Urinary bladder (tissue), 4 donors: ENCODE data around the gene SEMA3C. TPM values are rescaled to one million over a fixed set of nuclear protein-coding genes. Genes with fewer than 3 reads are reported as not detected.

Experiments
- DNase-seq: peaks from one replicate; pipeline ENCODE4 v3.0.0-alpha.2; 2015; ENCODE audit errors: extremely low spot score
- H3K27ac ChIP-seq: one replicate; pipeline ENCODE4 v1.5.1; 2013; ENCODE audit warnings: low read depth, mild to moderate bottlenecking, moderate library complexity
- H3K36me3 ChIP-seq: one replicate; pipeline ENCODE4 v1.6.1; 2013; ENCODE audit warnings: mild to moderate bottlenecking, moderate library complexity; ENCODE audit not compliant: insufficient read depth
- H3K4me1 ChIP-seq: one replicate; pipeline ENCODE4 v1.6.1; 2013; ENCODE audit warnings: mild to moderate bottlenecking, moderate library complexity; ENCODE audit not compliant: insufficient read depth
- H3K4me3 ChIP-seq: one replicate; pipeline ENCODE4 v1.5.1; 2013; ENCODE audit warnings: low read depth, low read length
- WGBS: extraction: QIAGEN DNeasy Blood & Tissue Kit; methylation state at CpG from one replicate; pipeline ENCODE4 v1.1.7; 2013; 5-methylcytosine and 5-hydroxymethylcytosine counted together
- polyA plus RNA-seq: library from polyadenylated mRNA; stranded (reverse); fragments of 200-250 nt; gene quantifications from one replicate; pipeline ENCODE4 v1.2.3, GENCODE V29; 2013
- total RNA-seq: library from RNA; depleted of rRNA; stranded (reverse); fragments of >200 nt; gene quantifications from one replicate; pipeline ENCODE4 v1.2.3, GENCODE V29; 2014
- donor health status: healthy with polysubstance abuse.
- donor health status: healthy.

The SEMA3C gene
- total and polyA plus RNA-seq, 2 donors = 62.3 to 570 TPM

DNA sequence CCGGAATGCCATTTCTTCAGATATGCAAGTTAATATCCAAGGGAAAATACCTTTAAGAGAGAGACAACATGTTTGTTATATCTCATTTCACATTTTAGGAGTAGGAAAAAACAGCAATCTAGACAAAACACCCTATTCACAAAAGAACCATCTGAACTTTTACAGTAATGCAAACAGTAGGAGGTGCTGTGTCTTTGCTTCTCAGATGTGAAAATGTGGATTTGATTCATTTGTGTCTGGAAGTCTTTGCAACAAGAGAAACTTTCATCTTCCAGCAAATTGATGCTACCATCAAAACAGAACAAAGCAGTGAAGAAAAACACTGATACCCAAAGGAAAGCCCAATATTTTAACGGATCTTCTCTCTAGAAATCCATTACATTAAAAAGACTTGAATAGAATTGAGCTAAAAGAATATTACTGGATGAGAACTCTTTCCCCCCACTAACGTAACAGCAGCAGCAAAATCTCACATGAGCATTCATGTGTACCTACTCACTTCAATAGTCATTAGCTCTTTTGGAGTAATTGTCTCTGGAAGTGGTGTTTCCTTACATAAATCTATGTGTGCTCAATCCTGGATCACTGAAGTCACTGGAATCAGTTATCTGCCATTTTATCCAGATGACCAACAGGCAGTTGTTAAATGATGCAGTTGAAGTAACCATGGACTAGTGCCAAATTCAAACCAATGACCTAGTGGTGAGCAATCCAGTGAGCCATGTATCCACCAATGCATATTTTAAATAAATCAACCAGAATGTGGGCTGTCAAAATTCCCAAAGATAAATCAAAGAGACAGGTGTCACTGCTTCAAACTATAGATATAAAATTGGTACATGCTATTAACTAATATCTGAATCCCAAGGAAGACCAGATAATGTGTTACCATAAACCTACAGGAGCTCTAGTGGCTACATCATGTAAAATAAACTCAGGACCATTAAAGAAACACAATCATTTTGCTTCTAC is 1.8 kb downstream of the SEMA3C start:
- Histone ChIP-seq H3K36me3 (no peaks in the 10 kb centered on the region), H3K27ac (no peak overlapping the region), H3K4me3 (no peak overlapping the region), H3K4me1 (no peaks in the 10 kb centered on the region)
- WGBS = 66% methylated on average over 3 of the region's 3 CpGs
- no peak for DNase-seq

DNA sequence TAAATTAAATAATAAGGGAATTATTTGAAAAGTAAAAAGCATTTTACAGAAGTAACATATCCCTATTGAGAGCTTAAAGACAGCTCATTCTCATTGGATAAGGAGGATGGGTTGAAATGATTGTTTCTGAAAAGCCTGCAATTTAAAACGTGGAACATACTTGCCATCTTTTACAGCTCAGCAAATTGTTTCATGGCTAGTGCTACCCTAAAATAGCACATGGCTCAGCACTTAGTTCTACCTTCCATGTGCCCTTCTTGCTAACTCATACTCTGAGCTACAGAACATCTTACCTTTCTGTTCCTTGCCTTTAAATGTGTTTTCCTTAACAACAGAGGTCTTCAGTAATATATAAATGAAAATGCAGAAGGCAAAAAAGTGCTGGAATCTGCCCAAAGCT is 8.6 kb downstream of the SEMA3C start:
- H3K27ac ChIP-seq = no peak overlapping the region
- DNase-seq = no peak
- 50% methylated on average over 1 of the region's 1 CpG for WGBS
- no peak overlapping the region for H3K4me3 ChIP-seq
- H3K4me1 ChIP-seq = no peaks in the 10 kb centered on the region
- H3K36me3 ChIP-seq = no peaks in the 10 kb centered on the region

DNA sequence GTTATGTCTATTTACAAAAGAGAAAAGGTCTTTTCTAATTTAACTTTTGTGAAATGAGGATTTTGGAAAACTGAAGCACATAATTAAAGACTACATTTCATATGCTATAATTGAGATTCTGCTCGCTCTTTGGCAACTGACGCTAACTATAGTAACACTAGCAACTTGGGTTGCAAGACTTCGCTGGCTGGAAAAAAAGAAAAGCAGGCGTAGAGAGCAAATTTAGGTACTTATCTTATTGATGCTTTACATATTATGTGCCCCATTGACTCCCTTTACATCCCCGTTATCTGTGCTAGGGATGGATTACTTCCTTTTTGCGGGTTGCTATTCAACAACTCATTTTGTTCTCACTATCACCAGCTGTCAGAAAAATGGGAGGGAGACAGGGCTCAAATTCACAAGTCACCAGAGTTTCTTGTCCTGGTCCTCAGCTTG is 10.5 kb downstream of the SEMA3C start:
- Histone ChIP-seq H3K4me1 (no peaks in the 10 kb centered on the region), H3K36me3 (no peaks in the 10 kb centered on the region), H3K4me3 (no peak overlapping the region), H3K27ac (no peak overlapping the region)
- no peak for DNase-seq
- WGBS = 85% methylated on average over 6 of the region's 6 CpGs

DNA sequence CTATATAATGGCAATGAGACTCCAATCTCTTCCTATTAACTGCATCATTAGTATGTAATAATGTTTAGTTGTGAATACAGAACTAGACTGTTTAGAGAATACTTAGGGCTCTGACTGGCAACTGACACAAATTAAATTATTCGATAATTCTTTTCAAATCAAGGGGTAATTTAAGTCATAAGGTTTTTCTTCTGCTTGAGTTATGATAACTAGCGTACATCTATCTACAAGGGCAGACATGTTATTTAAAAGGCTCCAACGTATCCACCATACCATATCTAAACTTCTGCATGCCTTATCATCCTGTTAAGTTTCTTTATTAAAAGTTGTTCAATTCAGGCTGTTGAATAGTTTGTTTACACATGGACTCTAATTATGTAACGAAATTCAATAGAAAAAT is 11.2 kb downstream of the SEMA3C start:
- no peaks in the 10 kb centered on the region for H3K4me1 ChIP-seq
- H3K4me3 ChIP-seq = no peak overlapping the region
- H3K27ac ChIP-seq = no peak overlapping the region
- DNase-seq = no peak
- H3K36me3 ChIP-seq = no peaks in the 10 kb centered on the region
- WGBS = 78% methylated on average over 4 of the region's 4 CpGs

DNA sequence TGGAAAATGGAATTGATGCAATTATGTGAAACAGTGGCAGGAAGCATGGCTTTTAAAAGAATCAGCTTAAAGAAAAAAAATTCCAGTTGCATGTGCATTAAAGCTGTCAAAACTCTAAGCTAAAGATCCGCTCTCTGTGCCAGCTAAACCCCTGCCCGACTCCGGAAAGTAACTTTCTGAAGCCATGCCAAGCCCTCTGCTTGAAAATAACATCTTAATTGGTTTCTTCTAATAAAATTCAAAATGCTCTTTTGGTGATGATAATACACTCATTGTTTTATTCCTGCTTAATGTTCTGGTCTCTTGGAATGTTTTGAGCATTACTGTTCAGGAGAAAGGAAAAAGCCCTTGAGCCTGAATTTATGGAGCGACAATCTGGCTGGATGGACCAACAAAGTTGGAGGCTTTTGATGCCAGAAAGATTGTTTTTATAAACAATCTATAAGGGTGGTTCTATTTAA is 11.7 kb downstream of the SEMA3C start:
- no peaks in the 10 kb centered on the region for H3K36me3 ChIP-seq
- 48% methylated on average over 4 of the region's 4 CpGs for WGBS
- H3K27ac ChIP-seq = no peak overlapping the region
- no peaks in the 10 kb centered on the region for H3K4me1 ChIP-seq
- DNase-seq = no peak
- H3K4me3 ChIP-seq = no peak overlapping the region

DNA sequence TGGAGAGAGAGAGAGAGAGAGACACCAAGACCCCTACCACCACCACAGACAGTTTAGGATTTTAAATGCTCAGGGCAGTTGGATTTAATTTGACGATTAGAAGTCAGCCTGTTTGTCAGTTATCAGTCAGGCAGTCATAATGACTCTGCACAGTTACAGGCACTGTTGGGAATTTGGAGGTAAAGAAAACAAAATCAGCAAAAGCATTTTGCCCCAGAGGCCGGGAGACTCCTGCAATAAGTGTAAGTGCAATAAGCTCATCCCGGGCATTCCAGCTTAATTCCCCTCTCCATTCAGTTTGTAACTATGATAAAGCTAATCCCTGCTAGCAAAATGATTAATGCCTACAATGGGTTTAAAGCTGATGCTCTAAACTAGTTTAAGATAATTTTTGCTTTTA is 13.5 kb downstream of the SEMA3C start:
- H3K27ac ChIP-seq = no peak overlapping the region
- 40% methylated on average over 3 of the region's 3 CpGs for WGBS
- H3K4me1 ChIP-seq = no peaks in the 10 kb centered on the region

DNA sequence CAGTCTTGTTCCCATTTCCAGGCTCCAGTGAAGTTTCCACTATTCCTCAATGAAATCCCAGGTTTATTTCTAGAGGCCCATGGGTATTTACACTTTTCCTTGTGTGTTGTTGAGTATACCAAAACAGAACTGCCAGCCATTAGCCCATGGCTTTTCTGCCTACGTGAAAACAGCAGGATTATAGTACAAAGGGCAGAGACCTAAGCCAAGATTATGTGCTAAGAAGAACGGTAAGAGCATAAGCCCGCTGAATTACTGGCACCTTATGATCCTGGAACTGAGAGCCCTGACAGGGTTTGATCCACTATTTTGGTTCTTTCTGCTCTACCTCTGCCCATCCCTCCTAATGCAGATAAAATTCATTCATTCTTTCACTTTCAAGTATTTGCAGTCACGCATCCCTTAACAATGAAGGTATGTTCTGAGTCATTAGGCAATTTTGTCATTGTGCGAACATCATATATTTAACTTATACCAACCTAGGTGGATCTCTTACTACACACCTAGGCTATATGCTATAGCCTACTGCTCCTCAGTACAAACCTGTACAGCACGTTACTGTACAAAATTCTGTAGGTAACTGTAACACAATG is 16.0 kb downstream of the SEMA3C start:
- Histone ChIP-seq H3K36me3 (no peaks in the 10 kb centered on the region), H3K4me1 (no peaks in the 10 kb centered on the region), H3K4me3 (no peak overlapping the region), H3K27ac (no peak overlapping the region)
- 82% methylated on average over 6 of the region's 6 CpGs for WGBS
- no peak for DNase-seq

More for the DNA sequence above, 13.5 kb downstream of the SEMA3C start:
- DNase-seq = no peak
- no peaks in the 10 kb centered on the region for H3K36me3 ChIP-seq
- H3K4me3 ChIP-seq = no peak overlapping the region

DNA sequence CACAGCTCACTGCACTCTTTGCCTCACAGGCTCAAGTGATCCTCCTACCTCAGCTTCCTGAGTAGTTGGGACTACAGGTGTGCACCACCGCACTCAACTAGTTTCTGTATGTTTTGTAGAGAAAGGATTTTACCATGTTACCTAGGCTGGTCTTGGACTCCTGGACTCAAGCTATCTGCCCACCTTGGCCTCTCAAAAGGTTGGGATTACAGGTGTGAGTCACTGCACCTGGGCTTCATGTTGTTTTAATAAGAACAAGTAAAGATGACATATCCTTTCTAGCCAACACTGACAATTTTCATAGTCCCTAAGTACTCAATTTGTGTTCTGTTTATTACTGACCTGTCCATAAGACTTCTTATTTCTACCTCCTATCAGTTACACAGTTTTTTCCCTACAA is 16.8 kb downstream of the SEMA3C start:
- DNase-seq = no peak
- Histone ChIP-seq H3K36me3 (no peaks in the 10 kb centered on the region), H3K4me3 (no peak overlapping the region), H3K4me1 (no peaks in the 10 kb centered on the region), H3K27ac (no peak overlapping the region)
- WGBS = 100% methylated on average over 1 of the region's 1 CpG

DNA sequence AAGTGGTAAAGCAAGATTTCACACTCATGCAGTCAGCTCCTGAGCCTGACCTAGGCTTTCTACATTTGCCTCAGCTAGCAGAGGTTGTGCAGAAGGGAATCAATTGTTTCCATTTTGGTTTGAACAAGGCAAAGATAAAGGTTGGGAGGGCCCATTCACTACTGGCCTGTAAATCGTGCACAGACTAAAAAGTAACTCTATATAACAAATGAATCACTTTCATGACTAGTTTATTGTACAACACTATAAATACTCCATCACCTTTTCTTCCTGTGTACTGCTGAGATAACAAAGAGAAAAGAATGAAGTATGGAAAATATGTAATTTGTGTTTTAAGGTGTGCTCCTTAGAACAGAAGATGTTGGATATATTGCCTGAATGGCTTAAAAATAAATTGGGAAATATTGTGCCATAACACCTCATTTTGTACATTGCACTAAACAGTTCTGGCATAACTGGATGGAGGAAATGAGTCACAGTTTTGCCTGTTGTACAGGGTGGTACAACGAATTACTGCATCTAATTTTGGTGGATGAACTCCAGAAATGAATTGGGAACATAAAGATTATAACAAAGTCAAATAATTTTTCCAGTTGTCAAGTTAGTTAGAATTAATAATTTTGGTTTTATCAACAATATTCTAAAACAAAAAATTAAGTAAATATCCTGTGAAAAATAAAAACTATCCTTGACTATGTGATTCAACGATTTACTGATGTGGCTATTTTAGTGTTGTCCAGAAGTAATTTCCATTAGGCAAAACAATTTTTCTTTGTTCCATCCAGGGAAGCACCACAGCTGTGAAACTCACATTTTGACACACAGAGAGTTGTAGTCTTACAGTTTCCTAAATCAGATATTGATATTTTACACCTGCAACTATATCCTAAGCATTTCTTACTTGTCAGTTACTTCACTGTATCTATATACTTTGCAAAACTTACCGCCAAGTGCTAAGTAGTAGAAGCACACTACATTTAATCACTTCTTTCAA is 18.0 kb downstream of the SEMA3C start:
- Histone ChIP-seq H3K27ac (no peak overlapping the region), H3K4me3 (no peak overlapping the region), H3K4me1 (no peaks in the 10 kb centered on the region), H3K36me3 (no peaks in the 10 kb centered on the region)
- DNase-seq = no peak
- 61% methylated on average over 4 of the region's 4 CpGs for whole genome bisulfite sequencing

DNA sequence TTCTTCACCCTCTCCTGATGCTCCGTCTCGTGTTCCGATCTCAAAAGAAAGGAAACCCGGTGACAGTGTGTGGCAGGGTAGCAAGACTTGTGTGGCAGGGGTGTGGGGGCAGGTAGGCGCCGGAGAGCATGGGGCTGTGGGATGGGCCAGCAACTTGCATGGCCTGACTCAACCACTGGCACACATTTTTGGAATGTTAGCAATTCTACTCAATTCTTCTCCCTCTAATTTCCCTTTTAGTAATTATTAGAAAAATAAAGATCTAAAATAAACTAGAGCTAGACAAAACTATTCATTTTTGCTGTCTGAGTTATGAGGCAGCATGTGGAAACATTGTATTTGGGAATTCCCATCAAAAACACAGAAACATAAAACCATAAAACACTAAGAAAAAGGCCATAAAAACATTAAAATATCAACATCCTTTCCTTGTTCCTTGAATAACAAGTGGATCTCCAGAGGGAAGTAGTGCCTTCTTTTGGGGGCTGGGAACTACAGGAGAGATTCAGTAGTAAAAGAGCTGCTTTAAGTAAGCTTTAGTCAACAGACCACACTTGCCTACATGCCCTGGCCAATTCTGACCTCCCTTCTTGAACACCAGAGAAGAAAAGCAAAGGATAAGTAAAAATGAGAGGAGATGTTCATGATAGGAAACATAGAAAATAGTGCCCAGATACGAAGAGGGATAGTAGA is 21.8 kb downstream of the SEMA3C start:
- H3K27ac ChIP-seq = no peak overlapping the region
- no peaks in the 10 kb centered on the region for H3K36me3 ChIP-seq
- WGBS = 93% methylated on average over 7 of the region's 7 CpGs
- no peak overlapping the region for H3K4me3 ChIP-seq
- no peaks in the 10 kb centered on the region for H3K4me1 ChIP-seq
- DNase-seq = no peak

DNA sequence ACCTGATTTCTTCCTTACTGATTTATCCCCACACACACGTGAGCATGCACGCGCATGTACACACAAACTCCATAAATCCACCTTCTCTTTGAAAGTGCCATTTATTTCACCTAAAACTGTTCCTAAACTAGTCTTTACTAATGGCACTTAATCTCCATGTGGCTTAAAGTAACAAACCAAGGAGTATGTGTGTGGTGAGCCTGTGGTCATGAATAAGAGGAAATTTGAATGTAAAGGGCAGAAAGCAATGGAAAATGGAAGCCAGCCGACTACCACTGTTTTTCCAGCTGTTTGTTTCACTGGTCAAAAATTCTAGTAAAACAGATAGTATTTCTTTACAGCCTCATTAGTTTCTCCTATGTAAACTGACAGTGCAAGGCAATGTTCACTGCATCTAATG is 23.8 kb downstream of the SEMA3C start:
- H3K27ac ChIP-seq = no peak overlapping the region
- H3K4me3 ChIP-seq = no peak overlapping the region
- no peaks in the 10 kb centered on the region for H3K4me1 ChIP-seq
- no peaks in the 10 kb centered on the region for H3K36me3 ChIP-seq
- DNase-seq = no peak
- whole genome bisulfite sequencing = 89% methylated on average over 4 of the region's 4 CpGs

DNA sequence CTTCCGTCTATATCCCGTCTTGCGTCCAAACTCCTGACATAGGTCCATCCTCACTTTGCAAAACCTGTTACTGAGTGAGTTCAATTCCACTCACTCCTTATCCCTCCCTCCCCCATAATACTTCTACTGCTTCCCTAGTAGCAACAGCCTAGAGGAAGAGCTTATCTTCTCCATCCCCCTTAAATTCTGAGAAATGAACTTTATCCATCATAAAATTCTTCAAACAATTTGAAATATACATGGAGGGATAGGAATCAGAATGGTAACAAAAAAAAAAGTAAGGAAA is 27.6 kb downstream of the SEMA3C start:
- no peak overlapping the region for H3K27ac ChIP-seq
- H3K4me3 ChIP-seq = no peak overlapping the region
- 94% methylated on average over 3 of the region's 3 CpGs for WGBS
- no peak for DNase-seq
- H3K4me1 ChIP-seq = no peaks in the 10 kb centered on the region
- no peaks in the 10 kb centered on the region for H3K36me3 ChIP-seq
